HFF-Myc (cell line): Measurements from ENCODE around the gene PPIF.

ENCODE experiments used
- DNase-seq: peaks from one replicate; pipeline ENCODE4 v3.0.0-alpha.2; 2011; ENCODE audit warnings: low read depth; ENCODE audit errors: extremely low read depth
- H3K4me3 ChIP-seq: replicated peaks from 2 replicates; pipeline ENCODE4 v1.5.1; 2011; ENCODE audit warnings: low read depth, mild to moderate bottlenecking, control low read depth, low read length
- TF ChIP-seq, protein P1 (sequence below): IDR thresholded peaks from 2 replicates; pipeline ENCODE4 v1.5.1; 2012; ENCODE audit warnings: mild to moderate bottlenecking, low read depth, low read length, control low read depth; ENCODE audit errors: missing control alignments

PPIF gene

DNA sequence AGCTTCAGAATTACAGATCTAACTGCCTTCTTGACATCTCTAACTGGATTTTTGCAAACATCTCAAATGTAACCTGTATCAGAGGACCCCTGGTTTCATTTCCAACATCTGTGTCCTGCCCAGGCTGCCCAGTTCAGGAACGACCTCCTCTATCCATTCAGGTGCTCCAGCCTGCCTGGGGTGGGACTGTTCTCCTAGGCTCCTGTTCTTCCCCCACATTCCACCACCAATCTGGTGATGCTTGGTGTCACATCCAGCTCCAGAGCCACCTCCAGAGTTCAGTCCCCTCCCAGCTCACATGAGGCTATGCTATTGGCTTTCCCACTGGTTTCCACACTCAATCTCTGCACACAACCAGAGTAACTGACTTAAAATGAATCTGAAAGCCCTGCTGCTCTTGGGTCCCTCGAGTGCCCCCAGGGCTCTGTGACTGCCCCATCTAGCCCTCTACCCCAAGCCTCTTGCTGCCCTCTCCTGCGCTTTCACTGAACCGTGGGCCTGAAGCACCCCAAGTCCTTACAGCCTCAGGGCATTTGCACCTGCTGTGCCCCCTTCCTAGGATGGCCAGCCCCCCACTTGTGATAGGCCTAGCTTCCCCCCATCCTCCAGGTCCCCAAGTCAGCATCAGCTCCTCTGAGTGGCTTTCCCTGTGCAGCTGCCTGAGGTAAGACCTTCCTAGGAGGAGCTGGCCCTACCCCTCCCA lies 46.1 kb downstream of the PPIF start:
- no peak overlapping the region for H3K4me3 ChIP-seq
- TF ChIP-seq, protein P1, sequence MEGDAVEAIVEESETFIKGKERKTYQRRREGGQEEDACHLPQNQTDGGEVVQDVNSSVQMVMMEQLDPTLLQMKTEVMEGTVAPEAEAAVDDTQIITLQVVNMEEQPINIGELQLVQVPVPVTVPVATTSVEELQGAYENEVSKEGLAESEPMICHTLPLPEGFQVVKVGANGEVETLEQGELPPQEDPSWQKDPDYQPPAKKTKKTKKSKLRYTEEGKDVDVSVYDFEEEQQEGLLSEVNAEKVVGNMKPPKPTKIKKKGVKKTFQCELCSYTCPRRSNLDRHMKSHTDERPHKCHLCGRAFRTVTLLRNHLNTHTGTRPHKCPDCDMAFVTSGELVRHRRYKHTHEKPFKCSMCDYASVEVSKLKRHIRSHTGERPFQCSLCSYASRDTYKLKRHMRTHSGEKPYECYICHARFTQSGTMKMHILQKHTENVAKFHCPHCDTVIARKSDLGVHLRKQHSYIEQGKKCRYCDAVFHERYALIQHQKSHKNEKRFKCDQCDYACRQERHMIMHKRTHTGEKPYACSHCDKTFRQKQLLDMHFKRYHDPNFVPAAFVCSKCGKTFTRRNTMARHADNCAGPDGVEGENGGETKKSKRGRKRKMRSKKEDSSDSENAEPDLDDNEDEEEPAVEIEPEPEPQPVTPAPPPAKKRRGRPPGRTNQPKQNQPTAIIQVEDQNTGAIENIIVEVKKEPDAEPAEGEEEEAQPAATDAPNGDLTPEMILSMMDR: no peak
- DNase-seq: no peak

DNA sequence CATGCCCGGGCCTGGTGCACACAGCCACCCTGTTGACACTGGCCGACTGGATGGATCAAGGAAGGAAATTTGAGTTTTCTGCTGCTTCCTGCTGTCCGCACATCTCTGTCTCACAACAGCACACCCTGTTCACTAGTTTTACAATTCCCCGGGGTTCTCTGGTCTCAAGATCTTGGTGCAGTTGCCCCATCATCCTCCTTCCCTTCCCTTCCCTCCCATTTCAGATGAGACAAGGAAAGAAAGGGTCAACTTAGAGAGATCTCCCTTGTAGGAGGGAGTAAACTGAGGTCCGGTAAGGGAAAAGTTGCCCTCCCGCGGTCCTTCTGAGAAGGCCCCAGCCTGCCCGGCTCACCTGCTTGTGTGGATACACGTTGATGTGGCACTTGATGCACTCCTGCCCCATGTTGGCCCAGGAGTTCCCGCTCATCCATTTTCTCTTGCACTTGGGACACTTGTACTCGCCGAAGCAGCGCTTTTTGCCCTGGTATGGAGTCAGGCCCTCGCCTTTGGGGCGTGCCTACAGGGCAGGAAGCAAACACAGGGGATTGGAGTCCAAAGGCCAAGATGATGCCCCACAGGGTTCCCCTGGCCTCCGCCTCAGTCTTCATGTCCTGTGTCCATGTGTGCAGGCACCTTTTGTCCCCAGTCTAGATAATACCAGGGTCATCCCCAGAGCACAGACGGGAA lies 46.8 kb downstream of the PPIF start:
- no peak overlapping the region for H3K4me3 ChIP-seq
- TF ChIP-seq, protein P1: no peak
- no peak for DNase-seq

DNA sequence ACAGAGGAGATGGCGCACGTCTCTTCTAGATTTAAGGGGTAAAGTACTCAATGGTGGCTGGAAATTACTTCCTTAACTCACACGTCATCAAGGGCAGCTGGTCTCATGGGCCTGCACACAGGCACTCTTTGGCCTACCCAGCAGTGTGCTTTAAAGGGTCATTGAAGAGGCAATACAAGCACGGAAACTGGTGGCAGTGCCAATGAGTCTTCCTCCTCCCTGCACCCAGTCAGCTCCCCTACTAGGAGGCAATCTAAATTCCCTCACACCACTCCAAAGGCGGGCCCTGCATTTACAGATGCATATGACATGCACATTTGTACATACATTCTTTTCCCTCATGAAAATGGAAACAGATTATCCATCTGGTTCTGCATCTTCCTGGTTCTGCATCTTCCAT lies 47.4 kb downstream of the PPIF start:
- TF ChIP-seq, protein P1: no peak
- H3K4me3 ChIP-seq: no peak overlapping the region
- no peak for DNase-seq

DNA sequence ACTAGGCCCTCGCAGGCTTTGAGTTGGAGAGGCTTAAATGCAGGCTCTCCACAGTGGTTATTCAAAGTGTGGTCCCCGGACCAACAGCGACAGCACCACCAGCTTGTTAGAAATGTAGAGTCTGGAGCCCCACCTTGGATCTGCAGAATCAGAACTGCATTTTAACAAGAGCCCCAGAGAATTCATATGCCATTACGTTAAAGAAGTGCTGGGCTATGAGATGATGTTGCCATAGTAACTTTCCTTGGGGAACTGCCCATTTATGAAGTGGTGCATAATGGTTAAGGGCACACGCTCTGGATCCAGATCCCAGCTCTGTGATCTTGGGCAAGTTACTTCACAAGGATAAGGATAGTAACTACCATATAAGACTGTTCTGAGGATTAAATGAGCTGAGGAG lies 49.3 kb downstream of the PPIF start:
- TF ChIP-seq, protein P1: no peak
- no peak overlapping the region for H3K4me3 ChIP-seq
- no peak for DNase-seq

DNA sequence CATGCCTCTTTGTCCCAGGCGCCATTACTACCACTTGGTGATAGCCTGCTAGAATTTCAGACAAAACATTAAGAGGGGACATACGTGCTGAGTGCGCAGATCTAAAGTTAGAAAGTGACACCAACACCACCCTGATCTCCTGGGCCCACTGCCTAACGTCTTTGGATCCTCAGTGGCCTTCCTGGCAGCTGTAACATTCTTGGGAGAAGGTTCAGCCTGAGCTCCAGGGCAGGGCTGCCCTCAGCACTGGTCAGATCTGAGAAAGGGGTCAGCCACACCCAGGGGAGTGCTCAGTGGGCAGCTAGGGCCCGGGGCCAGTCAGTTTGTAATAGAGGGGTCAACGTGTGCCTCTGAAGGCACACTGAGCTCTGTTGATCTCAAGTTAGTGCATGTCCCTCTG lies 49.8 kb downstream of the PPIF start:
- TF ChIP-seq, protein P1: no peak
- no peak for DNase-seq
- no peak overlapping the region for H3K4me3 ChIP-seq

DNA sequence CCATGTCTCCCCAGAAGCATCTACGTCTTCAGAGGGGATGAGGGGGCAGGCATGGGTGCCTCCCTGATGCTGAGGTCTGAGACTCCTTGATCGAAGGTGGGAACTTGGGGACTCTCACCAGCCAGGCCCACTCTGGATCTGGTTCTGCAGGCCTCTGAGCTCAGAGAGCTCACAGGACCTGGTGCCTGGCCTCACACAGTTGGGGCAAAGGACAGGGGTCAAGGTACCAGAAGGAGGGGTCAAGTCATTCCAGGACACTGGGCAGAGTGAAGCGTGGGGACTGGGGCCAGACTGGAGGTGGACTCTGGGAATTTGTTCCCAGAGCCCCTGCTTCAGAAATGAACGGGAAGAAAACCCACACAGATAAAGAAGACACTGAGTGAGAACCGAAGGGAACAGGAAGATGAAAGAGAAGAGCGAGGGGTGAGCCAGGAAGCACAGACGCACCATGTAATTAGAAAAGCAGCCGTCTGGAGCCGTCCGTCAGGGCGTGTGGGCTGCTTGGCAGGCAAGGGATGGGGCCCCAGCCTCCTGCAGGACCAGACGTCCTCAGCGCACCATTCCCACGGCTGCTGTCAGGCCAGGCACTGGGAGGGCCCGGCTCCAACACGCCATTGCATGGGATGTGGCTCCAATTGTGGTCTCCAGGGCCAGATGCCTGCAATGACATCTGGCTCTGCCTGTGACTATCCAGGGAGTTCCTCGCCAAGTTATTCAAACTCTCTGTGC lies 50.5 kb downstream of the PPIF start:
- no peak for DNase-seq
- TF ChIP-seq, protein P1: no peak
- no peak overlapping the region for H3K4me3 ChIP-seq
